ENCODE measurements around the gene ZNF358. TPM values are rescaled to one million over a fixed set of nuclear protein-coding genes. Genes with fewer than 3 reads are reported as not detected.

ZNF358 gene
- total and polyA plus RNA-seq, 7 donors, result 38.1 to 110 (median 88.9) TPM

GRCh38 chr19:7476777-7477494, 39.0 kb upstream of the ZNF358 start:
- Histone ChIP-seq H3K27ac (no peak overlapping the region), H3K36me3 (ENCODE audit: insufficient read depth in 1 of 2, low read depth in 1 of 2) (peaks cover 0 to 4% of the 10 kb centered on the region in 2 donors), H3K27me3 (ENCODE audit: insufficient read depth in 3 of 3, low read length in 2 of 3) (no peaks in the 10 kb centered on the region), H3K9me3 (no peaks in the 10 kb centered on the region), H3K4me3 (no peak overlapping the region), H3K4me1 (no peaks in the 10 kb centered on the region)
- ATAC-seq, result no peak
- TF ChIP-seq CTCF (IDR thresholded peaks at IDR 0.05), result no peak
- DNase-seq, result no peak
- 67 to 82% (median 78%) methylated on average over 27 to 35 of the region's 35 CpGs for WGBS, 3 donors
- intact Hi-C loops (cut with DNase I), result no loop called here

GRCh38 chr19:7477758-7478157, 38.1 kb upstream of the ZNF358 start:
- H3K27me3 ChIP-seq (ENCODE audit: insufficient read depth in 3 of 3, low read length in 2 of 3), result no peaks in the 10 kb centered on the region
- DNase-seq, result no peak
- TF ChIP-seq CTCF (IDR thresholded peaks at IDR 0.05), result no peak
- ATAC-seq, result no peak
- WGBS, 3 donors, result 86 to 88% (median 86%) methylated on average over 10 of the region's 10 CpGs
- H3K4me3 ChIP-seq, result no peak overlapping the region
- intact Hi-C loops (cut with DNase I), result no loop called here
- H3K4me1 ChIP-seq, result no peaks in the 10 kb centered on the region
- H3K36me3 ChIP-seq (ENCODE audit: insufficient read depth in 1 of 2, low read depth in 1 of 2), result no peaks in the 10 kb centered on the region
- H3K27ac ChIP-seq, result no peak overlapping the region
- no peaks in the 10 kb centered on the region for H3K9me3 ChIP-seq

- no peaks in the 10 kb centered on the region for H3K27me3 ChIP-seq (ENCODE audit: insufficient read depth in 3 of 3, low read length in 2 of 3)
- TF ChIP-seq CTCF (IDR thresholded peaks at IDR 0.05), result no peak
- WGBS, 3 donors, result 44 to 48% (median 44%) methylated on average over 23 to 26 of the region's 26 CpGs
- DNase-seq, result no peak
- no peak overlapping the region for H3K4me3 ChIP-seq
- peak in 2 of 4 donors; percentile 11 to 33 for ATAC-seq
- intact Hi-C loops (cut with DNase I), result no loop called here
- no peak overlapping the region for H3K27ac ChIP-seq
- no peaks in the 10 kb centered on the region for H3K36me3 ChIP-seq (ENCODE audit: insufficient read depth in 1 of 2, low read depth in 1 of 2)
- H3K9me3 ChIP-seq, result no peaks in the 10 kb centered on the region
- no peaks in the 10 kb centered on the region for H3K4me1 ChIP-seq
These were observed 37.6 kb upstream of the ZNF358 start for GRCh38 chr19:7478173-7478842.

- TF ChIP-seq CTCF (IDR thresholded peaks at IDR 0.05), result no peak
- ATAC-seq, result no peak
These were observed 37.1 kb upstream of the ZNF358 start for GRCh38 chr19:7478843-7479227.

More at GRCh38 chr19:7478843-7479227, 37.1 kb upstream of the ZNF358 start:
- Histone ChIP-seq H3K36me3 (ENCODE audit: insufficient read depth in 1 of 2, low read depth in 1 of 2) (no peaks in the 10 kb centered on the region), H3K4me3 (no peak overlapping the region), H3K4me1 (no peaks in the 10 kb centered on the region), H3K9me3 (no peaks in the 10 kb centered on the region), H3K27me3 (ENCODE audit: insufficient read depth in 3 of 3, low read length in 2 of 3) (no peaks in the 10 kb centered on the region), H3K27ac (no peak overlapping the region)
- no peak for DNase-seq
- intact Hi-C loops (cut with DNase I), result no loop called here
- 71 to 77% (median 76%) methylated on average over 9 of the region's 9 CpGs for WGBS, 3 donors

All from psoas muscle (tissue), 8 donors.